SH-SY5Y (cell line): Measurements from ENCODE around the gene COL1A2.

Source experiments
- GATA2 ChIP-seq: IDR thresholded peaks from 2 replicates; pipeline ENCODE4 v1.6.1; 2011; ENCODE audit warnings: mild to moderate bottlenecking, low read depth, low read length
- GATA3 ChIP-seq: IDR thresholded peaks from 2 replicates; pipeline ENCODE4 v1.6.1; 2011; ENCODE audit warnings: low read depth, mild to moderate bottlenecking, low read length, moderate library complexity

GRCh38 chr7:94374231-94374630 lies 20.5 kb upstream of the COL1A2 start:
- TF ChIP-seq GATA2 (no peak), GATA3 (no peak)
